ENCODE results near the gene GABPA. TPM values are rescaled to one million over a fixed set of nuclear protein-coding genes. Genes with fewer than 3 reads are reported as not detected.
A peak's percentile ranks its signal among the peaks of the same experiment; 100 is the strongest.

The GABPA gene
- total RNA-seq, 1 experiment from 2014 or later, result 19.7 TPM

- DNase-seq (ENCODE audit: low read depth), result peak; percentile 73
Measured at GRCh38 chr21:25801217-25802014, 66.6 kb downstream of the GABPA start.

- peak; percentile 7 for DNase-seq (ENCODE audit: low read depth)
Measured at GRCh38 chr21:25806060-25806459, 71.3 kb downstream of the GABPA start.

GRCh38 chr21:25807191-25807590, 72.4 kb downstream of the GABPA start:
- DNase-seq (ENCODE audit: low read depth), result no peak

GRCh38 chr21:25809013-25809412, 74.2 kb downstream of the GABPA start:
- peak; percentile 43 for DNase-seq (ENCODE audit: low read depth)

- no peak for DNase-seq (ENCODE audit: low read depth)
Measured at GRCh38 chr21:25811186-25811585, 76.4 kb downstream of the GABPA start.

GRCh38 chr21:25813917-25814316, 79.1 kb downstream of the GABPA start:
- DNase-seq (ENCODE audit: low read depth), result no peak

GRCh38 chr21:25818121-25818520, 83.3 kb downstream of the GABPA start:
- no peak for DNase-seq (ENCODE audit: low read depth)

GRCh38 chr21:25818551-25818950, 83.8 kb downstream of the GABPA start:
- DNase-seq (ENCODE audit: low read depth), result no peak

Other genes starting within 250 kb of the GABPA start
- gene MRPL39, start 127.5 kb upstream of the GABPA start, total RNA-seq (2014; rRNA removed; shearing (Covaris generic)), result 51.9 and 53.4 TPM in 2 replicates
- gene JAM2, start 95.7 kb upstream of the GABPA start, total RNA-seq (2014; rRNA removed; shearing (Covaris generic)), result 0.08 TPM in 1 of 2 replicates, not detected in the other
- 115 and 167 TPM in 2 replicates for gene ATP5PF, start 68 bp upstream of the GABPA start, total RNA-seq (2014; rRNA removed; shearing (Covaris generic))